ENCODE measurements around the gene C1QL2. TPM values are rescaled to one million over a fixed set of nuclear protein-coding genes. Genes with fewer than 3 reads are reported as not detected.

Gene C1QL2
- total RNA-seq, 2 donors from 2014 or later: not detected

DNA sequence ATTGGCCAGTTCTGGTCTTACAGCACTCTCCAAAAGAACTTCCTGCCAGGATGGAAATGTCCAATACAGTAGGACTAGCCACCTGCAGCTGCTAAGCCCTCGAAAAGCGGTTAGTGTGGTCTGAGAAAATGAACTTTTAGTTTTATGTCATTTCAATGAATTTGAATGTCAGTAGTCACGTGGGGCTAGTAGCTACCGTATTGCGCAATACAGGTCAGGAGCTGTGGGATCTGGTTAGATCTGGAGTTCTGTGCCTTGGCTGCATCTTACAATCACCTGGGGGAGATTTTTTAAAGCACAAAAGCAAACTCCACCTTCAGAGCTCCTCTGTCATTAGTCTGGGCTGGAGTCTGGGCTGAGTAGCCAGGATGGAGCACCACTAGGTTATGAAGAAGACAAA, 35.9 kb downstream of the C1QL2 start:
- Histone ChIP-seq H3K36me3 (no peaks in the 10 kb centered on the region), H3K9me3 (no peaks in the 10 kb centered on the region), H3K27ac (no peak overlapping the region), H3K4me1 (no peaks in the 10 kb centered on the region), H3K9ac (ENCODE audit: low read depth in 2 of 2, low read length in 2 of 2) (no peak overlapping the region), H3K27me3 (no peaks in the 10 kb centered on the region), H3K4me3 (no peak overlapping the region)
- TF ChIP-seq, protein P1, sequence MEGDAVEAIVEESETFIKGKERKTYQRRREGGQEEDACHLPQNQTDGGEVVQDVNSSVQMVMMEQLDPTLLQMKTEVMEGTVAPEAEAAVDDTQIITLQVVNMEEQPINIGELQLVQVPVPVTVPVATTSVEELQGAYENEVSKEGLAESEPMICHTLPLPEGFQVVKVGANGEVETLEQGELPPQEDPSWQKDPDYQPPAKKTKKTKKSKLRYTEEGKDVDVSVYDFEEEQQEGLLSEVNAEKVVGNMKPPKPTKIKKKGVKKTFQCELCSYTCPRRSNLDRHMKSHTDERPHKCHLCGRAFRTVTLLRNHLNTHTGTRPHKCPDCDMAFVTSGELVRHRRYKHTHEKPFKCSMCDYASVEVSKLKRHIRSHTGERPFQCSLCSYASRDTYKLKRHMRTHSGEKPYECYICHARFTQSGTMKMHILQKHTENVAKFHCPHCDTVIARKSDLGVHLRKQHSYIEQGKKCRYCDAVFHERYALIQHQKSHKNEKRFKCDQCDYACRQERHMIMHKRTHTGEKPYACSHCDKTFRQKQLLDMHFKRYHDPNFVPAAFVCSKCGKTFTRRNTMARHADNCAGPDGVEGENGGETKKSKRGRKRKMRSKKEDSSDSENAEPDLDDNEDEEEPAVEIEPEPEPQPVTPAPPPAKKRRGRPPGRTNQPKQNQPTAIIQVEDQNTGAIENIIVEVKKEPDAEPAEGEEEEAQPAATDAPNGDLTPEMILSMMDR (IDR thresholded peaks at IDR 0.05): no peak
- intact Hi-C loops (cut with DNase I): no loop called here
- no peak for DNase-seq

- DNase-seq: no peak
- H3K27me3 ChIP-seq: no peaks in the 10 kb centered on the region
- no peak overlapping the region for H3K4me3 ChIP-seq
- no peaks in the 10 kb centered on the region for H3K9me3 ChIP-seq
- H3K36me3 ChIP-seq: no peaks in the 10 kb centered on the region
- H3K4me1 ChIP-seq: no peaks in the 10 kb centered on the region
- H3K27ac ChIP-seq: no peak overlapping the region
- intact Hi-C loops (cut with DNase I): no loop called here
- TF ChIP-seq, protein P1 (IDR thresholded peaks at IDR 0.05): no peak
- H3K9ac ChIP-seq (ENCODE audit: low read depth in 2 of 2, low read length in 2 of 2): no peak overlapping the region
These were observed 38.4 kb downstream of the C1QL2 start for GRCh38 chr2:119119999-119120756.

- no peaks in the 10 kb centered on the region for H3K27me3 ChIP-seq
- no peak overlapping the region for H3K27ac ChIP-seq
- intact Hi-C loops (cut with DNase I): no loop called here
- no peaks in the 10 kb centered on the region for H3K4me1 ChIP-seq
- no peak overlapping the region for H3K4me3 ChIP-seq
- no peaks in the 10 kb centered on the region for H3K36me3 ChIP-seq
- TF ChIP-seq, protein P1 (IDR thresholded peaks at IDR 0.05): no peak
- H3K9ac ChIP-seq (ENCODE audit: low read depth in 2 of 2, low read length in 2 of 2): no peak overlapping the region
- no peak for DNase-seq
- no peaks in the 10 kb centered on the region for H3K9me3 ChIP-seq
These were observed 39.3 kb downstream of the C1QL2 start for GRCh38 chr2:119119076-119119785.

DNA sequence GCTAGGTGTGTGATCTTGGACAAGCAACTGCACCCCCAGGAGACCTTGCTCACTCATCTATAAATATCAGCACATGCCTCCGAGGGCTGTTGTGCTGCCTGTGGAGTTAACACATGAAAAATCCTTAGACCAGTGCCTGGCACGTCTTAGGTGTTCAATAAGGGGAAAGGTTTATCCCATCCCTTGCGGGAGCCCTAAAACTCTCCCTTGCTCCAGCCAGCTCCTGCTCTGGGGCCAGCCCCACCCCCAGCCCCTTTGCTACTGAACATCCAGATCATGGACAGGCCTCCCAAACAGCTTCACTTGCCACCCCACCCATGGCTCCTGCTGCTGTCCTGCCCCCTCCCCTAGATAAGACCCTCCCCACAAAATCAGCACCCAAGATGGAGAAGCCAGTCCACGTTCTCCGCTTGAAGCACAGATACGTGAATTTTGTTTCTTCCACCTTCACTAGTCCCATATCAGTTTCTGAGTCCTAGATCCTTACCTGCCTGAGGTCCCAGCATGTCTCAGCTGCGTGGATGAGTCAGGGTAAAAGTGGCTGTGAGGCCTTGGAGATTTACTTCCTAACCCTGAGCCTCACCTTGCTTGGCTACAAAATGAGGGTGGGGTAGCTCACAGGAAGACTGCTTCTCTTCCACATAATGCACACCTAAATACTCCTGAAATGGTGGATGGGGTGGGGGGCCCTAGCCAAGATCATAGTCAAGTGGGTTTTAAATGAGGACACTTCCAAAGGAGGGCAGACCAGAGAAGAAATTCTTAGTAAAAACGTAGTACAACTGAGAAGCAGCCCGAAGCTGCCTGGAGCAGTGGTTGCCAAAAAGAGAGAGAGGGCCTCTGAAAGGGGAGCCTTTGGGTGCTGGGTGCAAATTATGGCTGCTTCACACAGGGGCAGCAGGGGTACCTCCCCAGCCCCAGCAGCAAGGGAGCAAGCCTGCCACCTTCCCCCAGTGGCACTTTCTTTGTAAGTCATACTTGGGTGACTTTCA, 40.4 kb downstream of the C1QL2 start:
- no peak for DNase-seq
- H3K4me1 ChIP-seq: no peaks in the 10 kb centered on the region
- H3K27me3 ChIP-seq: no peaks in the 10 kb centered on the region
- no peak overlapping the region for H3K4me3 ChIP-seq
- TF ChIP-seq, protein P1 (IDR thresholded peaks at IDR 0.05): no peak
- no peaks in the 10 kb centered on the region for H3K36me3 ChIP-seq
- intact Hi-C loops (cut with DNase I): no loop called here
- H3K27ac ChIP-seq: no peak overlapping the region
- H3K9me3 ChIP-seq: no peaks in the 10 kb centered on the region
- H3K9ac ChIP-seq (ENCODE audit: low read depth in 2 of 2, low read length in 2 of 2): no peak overlapping the region

DNA sequence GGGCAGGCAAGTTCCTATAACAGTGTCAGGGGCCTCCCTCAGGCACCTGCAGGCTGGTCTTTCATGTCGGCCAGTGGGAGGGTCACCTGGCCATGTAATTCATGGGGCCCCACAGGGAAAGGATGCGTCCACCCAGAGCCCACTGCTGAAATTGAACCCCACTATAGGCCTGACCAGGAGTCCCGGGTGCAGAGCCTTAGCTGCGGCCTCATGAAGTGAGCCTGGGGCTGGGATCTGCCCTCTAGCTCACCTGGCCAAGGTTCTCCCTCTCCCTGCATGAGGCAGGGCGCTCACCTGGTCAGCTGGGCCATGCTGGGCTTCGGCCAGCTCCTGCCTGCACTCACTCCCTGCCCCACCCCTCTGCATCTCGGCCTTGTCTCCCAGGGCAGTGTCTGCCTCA, 41.1 kb downstream of the C1QL2 start:
- TF ChIP-seq, protein P1 (IDR thresholded peaks at IDR 0.05): no peak
- H3K9ac ChIP-seq (ENCODE audit: low read depth in 2 of 2, low read length in 2 of 2): no peak overlapping the region
- no peak for DNase-seq
- H3K27ac ChIP-seq: no peak overlapping the region
- H3K27me3 ChIP-seq: no peaks in the 10 kb centered on the region
- intact Hi-C loops (cut with DNase I): no loop called here
- H3K36me3 ChIP-seq: no peaks in the 10 kb centered on the region
- H3K4me1 ChIP-seq: no peaks in the 10 kb centered on the region
- H3K9me3 ChIP-seq: no peaks in the 10 kb centered on the region
- no peak overlapping the region for H3K4me3 ChIP-seq
